IMR-90 (cell line): ENCODE results near the gene RORC. TPM values are rescaled to one million over a fixed set of nuclear protein-coding genes. Genes with fewer than 3 reads are reported as not detected.

Experiments
- ATAC-seq: fragments of 200-7000 bp; cut with Tn5 transposase; 2 replicates; pipeline ENCODE4 v1.9.1; 2020; ENCODE audit warnings: low read depth, mild to moderate bottlenecking, moderate library complexity
- BruUV-seq: library from RNA; stranded (reverse); fragments of 400-500 nt; replicated peaks from 2 replicates; lab custom pipeline; 2021; lab: Mats Ljungman, UMichigan
- CTCF ChIA-PET: fragments of 300-600 bp; formaldehyde crosslinking; extraction: SDS; loops from one replicate; lab custom pipeline; 2021; ENCODE audit warnings: antibody characterized with exemption; lab: Yijun Ruan, JAX
- POLR2A ChIA-PET: fragments of 300-600 bp; sonication (Branson Sonifier 250); formaldehyde crosslinking; loops from one replicate; lab custom pipeline; 2022; ENCODE audit warnings: antibody characterized with exemption; ENCODE audit not compliant: unreplicated experiment; lab: Charles Lee
- DNase-seq: peaks from one replicate; pipeline ENCODE4 v3.0.0; 2013
- H2AFZ ChIP-seq: replicated peaks from 2 replicates; pipeline ENCODE3; 2013; ENCODE audit warnings: low read length, mild to moderate bottlenecking; ENCODE audit not compliant: poor library complexity
- H2AK5ac ChIP-seq: 2 replicates; pipeline ENCODE4 v1.6.1; 2013; ENCODE audit warnings: low read depth, low read length, inconsistent platforms
- H2AK9ac ChIP-seq: replicated peaks from 2 replicates; pipeline ENCODE3; 2013; ENCODE audit warnings: mild to moderate bottlenecking, low read depth, low read length, moderate library complexity; ENCODE audit not compliant: poor library complexity
- H2BK120ac ChIP-seq: 2 replicates; pipeline ENCODE4 v1.6.1; 2013; ENCODE audit warnings: low read depth, low read length, inconsistent platforms
- H2BK15ac ChIP-seq: 3 replicates; pipeline ENCODE4 v1.6.1; 2013; ENCODE audit warnings: low read depth, low read length, inconsistent platforms
- H2BK20ac ChIP-seq: 2 replicates; pipeline ENCODE4 v1.6.1; 2013; ENCODE audit warnings: low read depth, mild to moderate bottlenecking, inconsistent platforms, low read length, moderate library complexity
- H2BK5ac ChIP-seq: 2 replicates; pipeline ENCODE4 v1.6.1; 2013; ENCODE audit warnings: mild to moderate bottlenecking, low read depth, low read length, inconsistent platforms; ENCODE audit not compliant: poor library complexity, severe bottlenecking
- H3K14ac ChIP-seq: replicated peaks from 2 replicates; pipeline ENCODE4 v1.6.1; 2013; ENCODE audit warnings: low read depth, low read length, inconsistent platforms
- H3K18ac ChIP-seq: 2 replicates; pipeline ENCODE4 v1.6.1; 2013; ENCODE audit warnings: low read depth, low read length, control low read depth
- H3K23ac ChIP-seq: 2 replicates; pipeline ENCODE4 v1.6.1; 2013; ENCODE audit warnings: low read depth, low read length, inconsistent platforms
- H3K27ac ChIP-seq: 2 replicates; pipeline ENCODE4 v1.5.1; 2013; ENCODE audit warnings: mild to moderate bottlenecking, control low read depth, low read length; ENCODE audit not compliant: insufficient read depth
- H3K27me3 ChIP-seq: 2 replicates; pipeline ENCODE4 v1.6.1; 2013; ENCODE audit warnings: low read length; ENCODE audit not compliant: control insufficient read depth, insufficient read depth
- H3K36me3 ChIP-seq: 2 replicates; pipeline ENCODE4 v1.6.1; 2013; ENCODE audit warnings: low read length, mixed read lengths; ENCODE audit not compliant: control insufficient read depth, insufficient read depth
- H3K4ac ChIP-seq: 2 replicates; pipeline ENCODE4 v1.6.1; 2013; ENCODE audit warnings: low read depth, low read length, inconsistent platforms
- H3K4me1 ChIP-seq: 2 replicates; pipeline ENCODE4 v1.6.1; 2013; ENCODE audit warnings: low read length, mixed read lengths; ENCODE audit not compliant: control insufficient read depth, insufficient read depth
- H3K4me2 ChIP-seq: 2 replicates; pipeline ENCODE4 v1.6.1; 2013; ENCODE audit warnings: low read depth, mild to moderate bottlenecking, control low read depth, low read length, moderate library complexity
- H3K4me3 ChIP-seq: 2 replicates; pipeline ENCODE4 v1.5.1; 2013; ENCODE audit warnings: low read depth, mild to moderate bottlenecking, control low read depth, low read length, moderate library complexity; ENCODE audit not compliant: insufficient read depth
- H3K56ac ChIP-seq: 2 replicates; pipeline ENCODE4 v1.6.1; 2013; ENCODE audit warnings: low read length, inconsistent platforms; ENCODE audit not compliant: insufficient read depth; ENCODE audit errors: extremely low read depth
- H3K79me1 ChIP-seq, 2 experiments: 2 replicates each; pipeline ENCODE4 v1.6.1; 2013; ENCODE audit warnings: low read length in 2 of 2, inconsistent platforms in 1 of 2, low read depth in 1 of 2
- H3K9ac ChIP-seq: 2 replicates; pipeline ENCODE4 v1.6.1; 2013; ENCODE audit warnings: low read depth, low read length, control low read depth
- H3K9me1 ChIP-seq: 2 replicates; pipeline ENCODE4 v1.6.1; 2013; ENCODE audit warnings: low read length, inconsistent platforms; ENCODE audit not compliant: insufficient read depth
- H3K9me3 ChIP-seq: 2 replicates; pipeline ENCODE4 v1.6.1; 2013; ENCODE audit warnings: low read length; ENCODE audit not compliant: control insufficient read depth, insufficient read depth
- H4K20me1 ChIP-seq: 2 replicates; pipeline ENCODE4 v1.6.1; 2013; ENCODE audit warnings: low read length, inconsistent platforms; ENCODE audit not compliant: insufficient read depth
- H4K5ac ChIP-seq: 2 replicates; pipeline ENCODE4 v1.6.1; 2013; ENCODE audit warnings: mild to moderate bottlenecking, low read depth, low read length, control low read depth
- H4K8ac ChIP-seq, 2 experiments: 2 replicates each; pipeline ENCODE4 v1.6.1; 2013; ENCODE audit warnings: low read depth in 2 of 2, low read length in 2 of 2, control low read depth in 1 of 2, inconsistent platforms in 1 of 2
- H4K91ac ChIP-seq: 2 replicates; pipeline ENCODE4 v1.6.1; 2013; ENCODE audit warnings: low read depth, low read length, inconsistent platforms; ENCODE audit not compliant: insufficient read depth
- BHLHE40 ChIP-seq: fragments of 150-350 bp; IDR thresholded peaks from 2 replicates; pipeline ENCODE4 v1.6.1; 2016; ENCODE audit warnings: mild to moderate bottlenecking, low read depth, low read length
- CHD1 ChIP-seq: IDR thresholded peaks from 2 replicates; pipeline ENCODE4 v1.6.1; 2012; ENCODE audit warnings: low read depth, low read length, improper control_type of control experiment
- MAZ ChIP-seq: IDR thresholded peaks from 2 replicates; pipeline ENCODE4 v1.6.1; 2012; ENCODE audit warnings: low read depth, mild to moderate bottlenecking, low read length, improper control_type of control experiment, moderate library complexity, borderline replicate concordance
- MXI1 ChIP-seq: IDR thresholded peaks from 2 replicates; pipeline ENCODE4 v1.6.1; 2012; ENCODE audit warnings: low read depth, mild to moderate bottlenecking, low read length, moderate library complexity, borderline replicate concordance
- WGBS, 2 experiments: methylation state at CpG; one replicate each; pipeline versions ENCODE4 v1.1.5 to v1.1.7; 2013; ENCODE audit warnings: missing lambda C conversion rate in 2 of 2; ENCODE audit not compliant: insufficient read length in 1 of 2; ENCODE audit errors: extremely low coverage in 2 of 2; 5-methylcytosine and 5-hydroxymethylcytosine counted together
- dilution Hi-C: fragments of 300-500 bp; cut with HindIII; formaldehyde crosslinking; loops from one replicate; pipeline ENCODE4 v1.14.3; 2018; ENCODE audit warnings: low sequenced_read_pairs; ENCODE audit not compliant: unreplicated experiment
- in situ Hi-C: fragments of 300-500 bp; cut with MboI; formaldehyde crosslinking; loops from 3 replicates; pipeline ENCODE4 v1.14.3; 2019; ENCODE audit warnings: low sequenced_read_pairs, inconsistent platforms, mixed read lengths
- intact Hi-C: fragments of 100-400 bp; cut with micrococcal nuclease; formaldehyde crosslinking; loops from 2 replicates; pipeline ENCODE4 v1.10.0; 2022
- polyA plus RNA-seq, 3 experiments: library from polyadenylated mRNA; depleted of rRNA; stranded (reverse); fragments of >200 nt; gene quantifications; 2 replicates each; pipeline ENCODE4 v1.2.3, GENCODE V29; 2012; ENCODE audit warnings: low replicate concordance in 1 of 3
- total RNA-seq: library from RNA; depleted of rRNA; stranded (reverse); fragments of >200 nt; gene quantifications from 2 replicates; pipeline ENCODE4 v1.2.3, GENCODE V29; 2012

The RORC gene
- total and polyA plus RNA-seq, 2 of the 4 experiments (the other 2 are of a cell fraction), result not detected

- H3K9me1 ChIP-seq, result no peaks in the 10 kb centered on the region
- no peak overlapping the region for H3K56ac ChIP-seq
- H2BK5ac ChIP-seq, result no peak overlapping the region
- H3K9ac ChIP-seq, result no peak overlapping the region
- intact Hi-C loops (no loop called here), in situ Hi-C loops (no loop called here), dilution Hi-C loops (no loop called here)
- TF ChIP-seq CHD1 (no peak), MAZ (no peak), MXI1 (no peak), BHLHE40 (no peak)
- H3K14ac ChIP-seq, result no peak overlapping the region
- 0 out of 2 replicates have a peak, but pooled peaks cover 1% of the 10 kb centered on the region for H3K4me1 ChIP-seq
- BruUV-seq, result no TSS peak
- H2BK120ac ChIP-seq, result no peak overlapping the region
- DNase-seq, result no peak
- H3K27ac ChIP-seq, result no peak overlapping the region
- no peak overlapping the region; a peak in 1 of 4 replicates for H4K8ac ChIP-seq
- no peak overlapping the region for H3K23ac ChIP-seq
- no peak overlapping the region for H3K18ac ChIP-seq
- H3K9me3 ChIP-seq, result no peaks in the 10 kb centered on the region
- H3K36me3 ChIP-seq, result no peaks in the 10 kb centered on the region
- peaks cover 32% of the 10 kb centered on the region for H3K27me3 ChIP-seq
- H4K20me1 ChIP-seq, result no peaks in the 10 kb centered on the region
- no peaks in the 10 kb centered on the region for H3K79me1 ChIP-seq
- no peak overlapping the region for H4K91ac ChIP-seq
- POLR2A ChIA-PET, result no interaction called here
- CTCF ChIA-PET, result no interaction called here
- no peak overlapping the region for H3K4me2 ChIP-seq
- no peak overlapping the region for H2BK20ac ChIP-seq
- no peak overlapping the region for H4K5ac ChIP-seq
- no peak overlapping the region for H3K4ac ChIP-seq
- no peak overlapping the region for H2AK5ac ChIP-seq
- H3K4me3 ChIP-seq, result no peak overlapping the region
- H2BK15ac ChIP-seq, result 0 out of 3 replicates have a peak overlapping the region, but pooled peaks have one; percentile 13
- no peak overlapping the region for H2AFZ ChIP-seq
- ATAC-seq, result no peak
- no CpG with 5 or more reads among the region's 8 CpGs for WGBS, 2 experiments
- H2AK9ac ChIP-seq, result no peak overlapping the region
Observed at GRCh38 chr1:151846686-151847237, 15.2 kb upstream of the RORC start.
